ENCODE results near the gene UBE2E2. TPM values are rescaled to one million over a fixed set of nuclear protein-coding genes. Genes with fewer than 3 reads are reported as not detected.

UBE2E2 gene
- total and polyA plus RNA-seq, 8 donors, result 6.5 to 128 (median 18.9) TPM

DNA sequence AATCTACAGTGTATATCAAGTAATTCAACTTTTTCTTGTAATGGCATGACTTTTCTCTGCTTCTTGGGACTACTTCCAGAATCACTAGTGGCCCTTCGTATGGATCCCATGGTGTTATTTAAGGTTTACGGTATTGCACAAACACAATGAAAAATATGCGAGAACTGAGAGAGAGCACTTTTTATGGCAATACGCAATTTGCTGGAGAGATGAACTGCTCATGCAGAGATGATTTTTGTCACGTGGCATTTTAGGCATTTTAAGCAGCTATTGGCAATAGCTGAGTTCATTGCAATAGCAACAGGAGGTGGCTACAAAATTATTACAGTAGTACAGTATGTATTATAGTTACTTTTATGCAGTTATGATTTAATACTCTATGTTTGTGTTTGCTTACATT lies 294.0 kb downstream of the UBE2E2 start:
- no peaks in the 10 kb centered on the region for H3K36me3 ChIP-seq
- WGBS, 5 donors, result 90 to 94% (median 94%) methylated on average over 5 of the region's 5 CpGs
- DNase-seq, result no peak

DNA sequence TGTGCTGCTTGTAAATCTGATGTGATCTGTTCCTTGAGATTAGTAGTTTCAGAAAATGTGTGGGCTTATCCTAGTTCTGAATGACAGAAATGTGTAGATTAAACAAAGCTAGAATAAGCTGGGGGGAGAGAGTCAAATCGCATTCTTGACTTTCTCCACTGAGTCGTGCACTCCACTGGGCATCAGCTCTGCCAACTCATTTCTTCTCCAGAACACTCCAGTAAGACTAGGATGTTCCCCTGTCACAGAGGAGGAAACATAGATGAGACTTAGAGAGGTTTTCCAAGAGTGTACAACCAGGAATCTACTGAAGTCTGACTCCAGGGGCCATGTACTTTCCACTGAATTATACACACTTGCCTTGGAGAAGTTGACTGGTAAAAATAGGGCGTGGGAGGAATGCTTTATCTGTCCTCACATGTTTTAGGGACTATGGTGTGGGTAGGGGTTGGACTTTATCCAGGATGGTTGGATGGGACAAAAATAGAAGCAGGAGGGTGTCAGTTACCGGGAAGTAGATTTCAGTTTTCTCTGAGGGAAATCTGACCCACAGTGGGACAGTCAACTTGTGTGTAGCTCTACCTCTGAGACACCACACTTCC lies 298.2 kb downstream of the UBE2E2 start:
- no peak for DNase-seq
- no peaks in the 10 kb centered on the region for H3K27me3 ChIP-seq
- H3K27ac ChIP-seq, result no peak overlapping the region
- H3K4me3 ChIP-seq, result no peak overlapping the region
- no peaks in the 10 kb centered on the region for H3K4me1 ChIP-seq
- intact Hi-C loops (cut with DNase I; ENCODE audit: low total_unique reads), result no loop called here
- TF ChIP-seq POLR2A (IDR thresholded peaks at IDR 0.05) (no peak), POLR2AphosphoS5 (IDR thresholded peaks at IDR 0.05) (no peak), EP300 (IDR thresholded peaks at IDR 0.05) (no peak)
- TF ChIP-seq, protein P1, sequence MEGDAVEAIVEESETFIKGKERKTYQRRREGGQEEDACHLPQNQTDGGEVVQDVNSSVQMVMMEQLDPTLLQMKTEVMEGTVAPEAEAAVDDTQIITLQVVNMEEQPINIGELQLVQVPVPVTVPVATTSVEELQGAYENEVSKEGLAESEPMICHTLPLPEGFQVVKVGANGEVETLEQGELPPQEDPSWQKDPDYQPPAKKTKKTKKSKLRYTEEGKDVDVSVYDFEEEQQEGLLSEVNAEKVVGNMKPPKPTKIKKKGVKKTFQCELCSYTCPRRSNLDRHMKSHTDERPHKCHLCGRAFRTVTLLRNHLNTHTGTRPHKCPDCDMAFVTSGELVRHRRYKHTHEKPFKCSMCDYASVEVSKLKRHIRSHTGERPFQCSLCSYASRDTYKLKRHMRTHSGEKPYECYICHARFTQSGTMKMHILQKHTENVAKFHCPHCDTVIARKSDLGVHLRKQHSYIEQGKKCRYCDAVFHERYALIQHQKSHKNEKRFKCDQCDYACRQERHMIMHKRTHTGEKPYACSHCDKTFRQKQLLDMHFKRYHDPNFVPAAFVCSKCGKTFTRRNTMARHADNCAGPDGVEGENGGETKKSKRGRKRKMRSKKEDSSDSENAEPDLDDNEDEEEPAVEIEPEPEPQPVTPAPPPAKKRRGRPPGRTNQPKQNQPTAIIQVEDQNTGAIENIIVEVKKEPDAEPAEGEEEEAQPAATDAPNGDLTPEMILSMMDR (IDR thresholded peaks at IDR 0.05), result no peak
- H3K9me3 ChIP-seq, result no peaks in the 10 kb centered on the region
- H3K36me3 ChIP-seq, result no peaks in the 10 kb centered on the region
- WGBS, 5 donors, result 68 to 78% (median 76%) methylated on average over 4 of the region's 4 CpGs

More for the DNA sequence above, 294.0 kb downstream of the UBE2E2 start:
- intact Hi-C loops (cut with DNase I; ENCODE audit: low total_unique reads), result no loop called here
- Histone ChIP-seq H3K27ac (no peak overlapping the region), H3K9me3 (no peaks in the 10 kb centered on the region), H3K27me3 (no peaks in the 10 kb centered on the region), H3K4me3 (no peak overlapping the region), H3K4me1 (peaks cover 0 to 18% (median 7%) of the 10 kb centered on the region in 4 donors)
- TF ChIP-seq POLR2AphosphoS5 (IDR thresholded peaks at IDR 0.05), result no peak
- TF ChIP-seq, protein P1 (IDR thresholded peaks at IDR 0.05), result no peak
- no peak for TF ChIP-seq POLR2A (IDR thresholded peaks at IDR 0.05)
- no peak for TF ChIP-seq EP300 (IDR thresholded peaks at IDR 0.05)

DNA sequence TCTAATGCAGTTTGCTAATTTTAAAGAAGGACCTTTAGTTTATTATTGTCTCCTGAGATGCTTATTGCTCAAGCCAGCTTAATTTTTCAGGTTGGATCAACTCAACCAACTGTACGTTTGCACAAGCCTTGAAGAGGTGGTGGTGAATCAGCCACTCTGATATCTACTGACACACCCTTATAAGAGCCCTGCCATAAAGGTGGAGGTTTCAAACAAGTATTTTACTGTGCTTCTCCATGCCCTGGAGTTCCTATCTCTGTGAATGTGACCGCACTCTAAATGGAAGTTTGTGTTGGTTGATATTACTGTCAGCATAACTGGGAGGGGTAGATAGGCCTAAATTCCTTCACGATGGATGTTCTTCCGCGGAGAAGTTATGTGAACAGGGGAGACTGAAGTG lies 305.3 kb downstream of the UBE2E2 start:
- H3K4me3 ChIP-seq, result no peak overlapping the region
- 38 to 62% (median 50%) methylated on average over 5 of the region's 5 CpGs for WGBS, 5 donors
- H3K9me3 ChIP-seq, result no peaks in the 10 kb centered on the region
- no peaks in the 10 kb centered on the region for H3K27me3 ChIP-seq
- no peak overlapping the region for H3K27ac ChIP-seq
- peak in 1 of 2 donors; percentile 15 for DNase-seq
- H3K36me3 ChIP-seq, result no peaks in the 10 kb centered on the region
- intact Hi-C loops (cut with DNase I; ENCODE audit: low total_unique reads), result no loop called here
- TF ChIP-seq EP300 (IDR thresholded peaks at IDR 0.05), result no peak
- TF ChIP-seq POLR2A (IDR thresholded peaks at IDR 0.05), result no peak
- peak in 2 of 3 donors; percentile 27 to 74 for TF ChIP-seq POLR2AphosphoS5 (IDR thresholded peaks at IDR 0.05)
- H3K4me1 ChIP-seq, result no peaks in the 10 kb centered on the region

DNA sequence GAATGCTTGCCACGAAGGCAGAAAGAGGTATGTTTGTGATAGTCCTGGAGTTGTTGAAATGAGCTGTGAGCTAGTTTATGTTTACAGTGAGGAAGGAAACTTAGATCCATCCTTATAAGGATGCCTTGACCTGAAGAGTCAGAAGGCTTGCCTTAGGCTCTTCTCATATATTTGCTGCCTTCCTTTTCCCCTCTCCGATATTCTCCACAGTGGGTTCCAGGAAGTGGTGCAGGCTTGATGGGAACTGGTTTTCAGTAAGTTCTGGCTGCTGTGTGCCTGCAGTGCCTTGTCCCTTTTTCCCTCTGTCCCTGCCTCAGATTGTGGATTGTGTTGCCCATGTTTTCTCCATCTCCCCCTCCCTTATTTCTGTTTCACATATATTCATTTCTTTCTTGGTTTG lies 315.3 kb downstream of the UBE2E2 start:
- no peaks in the 10 kb centered on the region for H3K36me3 ChIP-seq
- H3K27ac ChIP-seq, result no peak overlapping the region
- no peak for DNase-seq
- 60 to 73% (median 63%) methylated on average over 2 of the region's 2 CpGs for WGBS, 5 donors
- H3K27me3 ChIP-seq, result no peaks in the 10 kb centered on the region
- no peak overlapping the region for H3K4me3 ChIP-seq
- no peak for TF ChIP-seq EP300 (IDR thresholded peaks at IDR 0.05)
- TF ChIP-seq POLR2AphosphoS5 (IDR thresholded peaks at IDR 0.05), result no peak
- TF ChIP-seq, protein P1 (IDR thresholded peaks at IDR 0.05), result no peak
- no peak for TF ChIP-seq POLR2A (IDR thresholded peaks at IDR 0.05)
- intact Hi-C loops (cut with DNase I; ENCODE audit: low total_unique reads), result no loop called here
- H3K9me3 ChIP-seq, result no peaks in the 10 kb centered on the region
- H3K4me1 ChIP-seq, result peaks cover 0 to 15% (median 6%) of the 10 kb centered on the region in 4 donors

Data from stomach (tissue), 9 donors.